Adrenal gland (tissue), 12 donors: ENCODE measurements around the gene IL1RL2. TPM values are rescaled to one million over a fixed set of nuclear protein-coding genes. Genes with fewer than 3 reads are reported as not detected.

ENCODE experiments used
- DNase-seq, 7 donors: peaks; one replicate each; pipeline ENCODE4 v3.0.0-alpha.2; 2019 to 2020
- H3K27ac ChIP-seq, 5 donors: fragments of 200-600 bp; sonication (generic) in 4 of 5; 1 replicate in 3 of 5; 2 replicates in 2 of 5; pipeline versions ENCODE4 v1.5.1 to v1.8.0; 2016 to 2020; ENCODE audit warnings: mild to moderate bottlenecking in 1 of 5
- H3K27me3 ChIP-seq: fragments of 200-600 bp; 2 replicates; pipeline ENCODE4 v1.8.0; 2021
- H3K36me3 ChIP-seq, 2 donors: fragments of 200-600 bp; replicated peaks in 1 of 2; 1 replicate in 1 of 2; 2 replicates in 1 of 2; pipeline versions ENCODE4 v1.5.1 to v1.8.0; 2018 to 2022
- H3K4me1 ChIP-seq, 2 donors: fragments of 200-600 bp; replicated peaks in 1 of 2; 1 replicate in 1 of 2; 2 replicates in 1 of 2; pipeline versions ENCODE4 v1.5.1 to v1.8.0; 2018 to 2021
- H3K4me3 ChIP-seq, 4 donors: fragments of 200-600 bp; sonication (generic) in 3 of 4; one replicate each; pipeline ENCODE4 v1.5.1; 2016 to 2018
- H3K9me3 ChIP-seq, 3 donors: fragments of 200-600 bp; sonication (generic) in 1 of 3; replicated peaks in 1 of 3; 1 replicate in 2 of 3; 2 replicates in 1 of 3; pipeline versions ENCODE4 v1.5.1 to v1.8.0; 2016 to 2021
- POLR2A ChIP-seq, 2 donors: fragments of 450-650 bp; IDR thresholded peaks; one replicate each; pipeline ENCODE4 v1.6.1; 2017; ENCODE audit warnings: antibody characterized with exemption in 2 of 2, mild to moderate bottlenecking in 2 of 2, moderate library complexity in 1 of 2
- WGBS, 4 donors: extraction: QIAGEN DNeasy Blood & Tissue Kit in 2 of 4; methylation state at CpG; one replicate each; pipeline versions ENCODE4 v1.1.5 to v1.1.7; 2013 to 2017; 5-methylcytosine and 5-hydroxymethylcytosine counted together
- intact Hi-C, 2 donors: fragments of 100-400 bp; cut with DNase I; formaldehyde crosslinking; loops; one replicate each; pipeline versions ENCODE4 v1.14.1 to v1.15.0; 2022 to 2023
- polyA plus RNA-seq, 3 donors: library from polyadenylated mRNA; stranded (reverse); fragments of 200-250 nt in 2 of 3; fragments of 350-450 nt in 1 of 3; fragmentation: Illumina TruSeq in 1 of 3; extraction: RNeasy Lipid Tissue Mini Kit (QIAGEN cat#74804) in 1 of 3; gene quantifications; one replicate each; pipeline ENCODE4 v1.2.3, GENCODE V29; 2013 to 2014
- total RNA-seq, 9 donors: library from RNA; depleted of rRNA in 4 of 9; stranded (reverse); fragments of >200 nt in 4 of 9; fragments of 120-200 nt in 1 of 9; fragmentation: NEBNext Ultra II Directional in 1 of 9; extraction: Animal tissue kit (Norgen Biotek cat#: 25700) in 1 of 9; gene quantifications; one replicate each; pipeline versions ENCODE4 v1.1.0 to v1.2.4, GENCODE V29; 2013 to 2023
- TF ChIP-seq, protein P1 (sequence below), 6 experiments: fragments of 450-650 bp in 4 of 6; fragments of 200-600 bp in 2 of 6; sonication (generic) in 1 of 6; IDR thresholded peaks; 1 replicate in 5 of 6; 2 replicates in 1 of 6; pipeline versions ENCODE4 v1.5.1 to v1.8.0; 2016 to 2021; ENCODE audit warnings: antibody characterized with exemption in 6 of 6, mild to moderate bottlenecking in 2 of 6, moderate library complexity in 1 of 6
- donor health status: healthy with polysubstance abuse.
- donor health status: Bipolar disorder and iron deficiency.
- donor health status: DM: yes; HTN: yes; CAD: no.
- donor health status: DM: no; HTN: no; CAD: no.
- donor health status: DM: no; HTN: no; CAD: no.
- donor health status: DM: yes; HTN: yes; CAD: no.

Gene IL1RL2
- total and polyA plus RNA-seq, 12 donors = 0.22 to 4.6 (median 1.7) TPM

DNA sequence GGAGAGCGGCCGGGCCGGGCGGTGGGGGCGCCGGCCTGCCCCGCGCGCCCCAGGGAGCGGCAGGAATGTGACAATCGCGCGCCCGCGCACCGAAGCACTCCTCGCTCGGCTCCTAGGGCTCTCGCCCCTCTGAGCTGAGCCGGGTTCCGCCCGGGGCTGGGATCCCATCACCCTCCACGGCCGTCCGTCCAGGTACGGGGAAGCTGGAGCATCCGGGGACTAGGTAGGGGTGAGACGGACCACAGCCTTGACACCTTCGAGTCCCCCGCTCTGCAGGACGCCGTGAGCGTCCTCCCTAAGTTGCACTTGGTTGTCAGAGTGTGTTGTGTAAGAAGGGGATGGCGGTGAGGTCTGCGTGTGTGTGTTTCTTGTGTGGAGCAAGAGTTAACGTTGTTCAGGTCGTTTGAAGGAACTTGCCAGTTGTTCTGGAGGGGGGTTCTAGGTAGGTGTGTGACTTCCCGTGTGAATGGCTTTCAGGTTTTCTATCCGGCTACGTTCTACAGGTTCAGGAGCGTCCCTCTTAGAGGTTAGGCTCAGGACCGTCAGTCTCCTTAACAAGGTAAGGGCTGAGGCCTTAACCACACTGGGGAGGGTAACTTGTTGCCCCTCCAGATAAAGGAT, 43.9 kb upstream of the IL1RL2 start:
- Histone ChIP-seq H3K4me1 (peaks cover 12% of the 10 kb centered on the region in 2 donors), H3K4me3 (peak overlapping the region; percentile 26 to 88 (median 76)), H3K27ac (peak overlapping the region; percentile 79 to 98 (median 93)), H3K27me3 (no peaks in the 10 kb centered on the region), H3K9me3 (peaks cover 0 to 6% (median 0%) of the 10 kb centered on the region in 3 donors), H3K36me3 (no peaks in the 10 kb centered on the region)
- DNase-seq = peak in 5 of 7 donors; percentile 39 to 67 (median 55)
- intact Hi-C loops = loop anchor here (10.0 kb wide), 1 partner anchor 118 kb away; no protein-coding TSS in a partner anchor
- WGBS, 4 donors = 8 to 15% (median 9%) methylated on average over 15 to 42 of the region's 42 CpGs
- peak; percentile 3 to 40 for TF ChIP-seq POLR2A (IDR thresholded peaks at IDR 0.05)
- TF ChIP-seq, protein P1, sequence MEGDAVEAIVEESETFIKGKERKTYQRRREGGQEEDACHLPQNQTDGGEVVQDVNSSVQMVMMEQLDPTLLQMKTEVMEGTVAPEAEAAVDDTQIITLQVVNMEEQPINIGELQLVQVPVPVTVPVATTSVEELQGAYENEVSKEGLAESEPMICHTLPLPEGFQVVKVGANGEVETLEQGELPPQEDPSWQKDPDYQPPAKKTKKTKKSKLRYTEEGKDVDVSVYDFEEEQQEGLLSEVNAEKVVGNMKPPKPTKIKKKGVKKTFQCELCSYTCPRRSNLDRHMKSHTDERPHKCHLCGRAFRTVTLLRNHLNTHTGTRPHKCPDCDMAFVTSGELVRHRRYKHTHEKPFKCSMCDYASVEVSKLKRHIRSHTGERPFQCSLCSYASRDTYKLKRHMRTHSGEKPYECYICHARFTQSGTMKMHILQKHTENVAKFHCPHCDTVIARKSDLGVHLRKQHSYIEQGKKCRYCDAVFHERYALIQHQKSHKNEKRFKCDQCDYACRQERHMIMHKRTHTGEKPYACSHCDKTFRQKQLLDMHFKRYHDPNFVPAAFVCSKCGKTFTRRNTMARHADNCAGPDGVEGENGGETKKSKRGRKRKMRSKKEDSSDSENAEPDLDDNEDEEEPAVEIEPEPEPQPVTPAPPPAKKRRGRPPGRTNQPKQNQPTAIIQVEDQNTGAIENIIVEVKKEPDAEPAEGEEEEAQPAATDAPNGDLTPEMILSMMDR (IDR thresholded peaks at IDR 0.05) = no peak

DNA sequence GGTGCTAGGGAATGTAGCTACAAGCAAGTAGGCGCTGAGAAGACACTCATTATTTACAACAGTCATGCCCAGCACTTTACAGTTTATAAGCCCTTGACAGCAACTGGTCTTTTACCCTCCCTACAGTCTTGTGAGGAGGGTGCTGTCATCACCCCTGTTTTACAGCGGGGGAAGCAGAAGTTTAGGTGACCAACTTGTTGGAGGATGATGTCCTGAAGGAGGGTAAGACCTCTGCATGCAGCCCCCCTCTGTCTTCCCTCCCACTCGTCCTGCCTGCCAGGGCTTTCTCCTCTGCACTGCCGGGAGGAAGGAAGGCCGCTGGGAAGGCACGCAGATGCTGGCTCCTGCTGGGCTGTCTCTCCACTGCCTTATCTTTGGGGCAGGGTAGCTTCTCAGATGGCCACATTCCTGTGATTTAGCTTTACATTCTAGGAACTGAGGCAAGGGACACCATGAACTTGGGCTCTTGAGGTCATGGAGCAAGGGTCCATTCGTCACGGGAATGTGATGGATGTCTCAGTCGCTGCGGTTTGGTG, 43.3 kb upstream of the IL1RL2 start:
- intact Hi-C loops = loop anchor here (10.0 kb wide), 1 partner anchor 119 kb away; no protein-coding TSS in a partner anchor
- DNase-seq = peak in 6 of 7 donors; percentile 44 to 74 (median 56)
- WGBS, 4 donors = 53 to 61% (median 57%) methylated on average over 7 to 10 of the region's 10 CpGs

DNA sequence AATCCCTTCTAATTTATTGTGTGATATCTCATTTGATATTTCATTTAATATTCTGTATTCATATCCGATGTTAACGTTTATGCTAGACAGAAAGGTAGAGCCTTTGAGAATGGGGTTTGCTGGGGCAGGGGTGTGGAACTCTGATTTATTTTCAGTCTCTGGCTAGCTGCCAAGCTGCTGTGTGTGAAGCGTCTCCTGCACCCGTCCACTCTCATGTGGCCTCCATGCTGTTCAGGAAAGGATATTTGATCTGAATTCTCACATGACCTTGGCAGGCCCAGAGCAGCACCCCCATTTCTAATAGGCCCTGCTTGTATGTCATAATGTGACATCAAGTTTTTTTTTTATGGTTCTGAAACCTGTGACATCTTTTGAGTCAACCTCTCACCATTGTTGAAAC, 42.7 kb upstream of the IL1RL2 start:
- WGBS, 4 donors = 22 to 41% (median 36%) methylated on average over 4 of the region's 4 CpGs
- H3K27ac ChIP-seq = peak overlapping the region in 4 of 5 donors; percentile 79 to 98 (median 94)
- DNase-seq = peak in 5 of 7 donors; percentile 40 to 71 (median 52)
- H3K4me1 ChIP-seq = peaks cover 12 to 13% of the 10 kb centered on the region in 2 donors
- TF ChIP-seq, protein P1 (IDR thresholded peaks at IDR 0.05) = no peak
- peak in 1 of 2 donors; percentile 25 for TF ChIP-seq POLR2A (IDR thresholded peaks at IDR 0.05)
- intact Hi-C loops = loop anchor here (10.0 kb wide), 1 partner anchor 119 kb away; no protein-coding TSS in a partner anchor
- H3K36me3 ChIP-seq = no peaks in the 10 kb centered on the region
- H3K27me3 ChIP-seq = no peaks in the 10 kb centered on the region
- H3K4me3 ChIP-seq = peak overlapping the region in 2 of 4 donors; percentile 82 to 88
- peaks cover 0 to 10% (median 0%) of the 10 kb centered on the region in 3 donors for H3K9me3 ChIP-seq

More for the DNA sequence above, 43.3 kb upstream of the IL1RL2 start:
- Histone ChIP-seq H3K4me3 (peak overlapping the region; percentile 26 to 88 (median 76)), H3K9me3 (peaks cover 0 to 6% (median 0%) of the 10 kb centered on the region in 3 donors), H3K27ac (peak overlapping the region; percentile 79 to 98 (median 93)), H3K27me3 (no peaks in the 10 kb centered on the region), H3K36me3 (no peaks in the 10 kb centered on the region), H3K4me1 (peaks cover 12 to 13% of the 10 kb centered on the region in 2 donors)
- TF ChIP-seq, protein P1 (IDR thresholded peaks at IDR 0.05) = no peak
- TF ChIP-seq POLR2A (IDR thresholded peaks at IDR 0.05) = peak; percentile 4 to 44

DNA sequence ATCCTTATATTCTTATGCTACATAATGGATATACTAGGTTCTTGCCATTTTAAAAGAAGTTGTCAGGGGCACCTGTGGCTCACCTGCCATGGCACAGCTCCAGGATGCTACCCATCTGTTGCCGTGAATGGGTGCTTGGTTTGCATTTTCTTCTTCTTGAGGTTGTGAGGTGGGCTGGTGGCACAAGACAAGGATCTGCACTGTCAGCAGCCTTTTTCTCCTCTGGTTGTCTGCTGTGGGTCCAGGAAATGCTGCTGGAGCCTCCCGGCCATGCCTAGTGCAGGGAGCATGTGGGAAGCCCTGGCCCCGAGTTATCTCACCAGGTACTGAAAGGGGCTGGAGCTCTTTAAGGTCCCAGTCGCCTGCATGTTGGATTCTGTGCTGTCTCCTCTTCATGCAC, 41.7 kb upstream of the IL1RL2 start:
- WGBS, 4 donors = 71 to 95% (median 92%) methylated on average over 2 to 4 of the region's 4 CpGs
- Histone ChIP-seq H3K27ac (peak overlapping the region in 2 of 5 donors; percentile 95 to 98), H3K27me3 (no peaks in the 10 kb centered on the region), H3K36me3 (no peaks in the 10 kb centered on the region), H3K4me3 (peak overlapping the region in 1 of 4 donors; percentile 88), H3K4me1 (peaks cover 12 to 16% of the 10 kb centered on the region in 2 donors), H3K9me3 (peaks cover 0 to 11% (median 0%) of the 10 kb centered on the region in 3 donors)
- intact Hi-C loops = loop anchor here (10.0 kb wide), 1 partner anchor 120 kb away; no protein-coding TSS in a partner anchor
- no peak for DNase-seq
- TF ChIP-seq, protein P1 (IDR thresholded peaks at IDR 0.05) = no peak
- no peak for TF ChIP-seq POLR2A (IDR thresholded peaks at IDR 0.05)
